Astrocyte (in vitro differentiated cells and primary cell): ENCODE measurements around the gene IQCN. TPM values are rescaled to one million over a fixed set of nuclear protein-coding genes. Genes with fewer than 3 reads are reported as not detected.

Source experiments
- DNase-seq: peaks from one replicate; pipeline ENCODE4 v3.0.0-alpha.2; 2010; ENCODE audit warnings: low read depth
- FAIRE-seq: peaks from 2 replicates; lab custom pipeline; 2011; peaks lifted over from hg19 to GRCh38; lab: Jason Lieb, UNC
- H2AFZ ChIP-seq: 2 replicates; pipeline ENCODE4 v1.6.0; 2012; ENCODE audit warnings: low read depth, low read length, inconsistent platforms
- H3K27ac ChIP-seq: 2 replicates; pipeline ENCODE4 v1.5.1; 2011; ENCODE audit warnings: low read depth, low read length, inconsistent platforms
- H3K27me3 ChIP-seq: 2 replicates; pipeline ENCODE4 v1.6.0; 2011; ENCODE audit warnings: low read length, inconsistent platforms; ENCODE audit not compliant: insufficient read depth
- H3K36me3 ChIP-seq: 2 replicates; pipeline ENCODE4 v1.5.1; 2011; ENCODE audit warnings: low read length, inconsistent platforms; ENCODE audit not compliant: insufficient read depth
- H3K4me1 ChIP-seq: 2 replicates; pipeline ENCODE4 v1.5.1; 2011; ENCODE audit warnings: low read length, inconsistent platforms; ENCODE audit not compliant: insufficient read depth
- H3K4me2 ChIP-seq: 2 replicates; pipeline ENCODE4 v1.6.0; 2012; ENCODE audit warnings: low read length, inconsistent platforms
- H3K4me3 ChIP-seq: 2 replicates; pipeline ENCODE4 v1.5.1; 2011; ENCODE audit warnings: low read depth, mild to moderate bottlenecking, low read length, inconsistent platforms; ENCODE audit not compliant: insufficient read depth
- H3K79me2 ChIP-seq: 2 replicates; pipeline ENCODE4 v1.6.0; 2012; ENCODE audit warnings: mild to moderate bottlenecking, low read length, inconsistent platforms; ENCODE audit not compliant: insufficient read depth
- H3K9ac ChIP-seq: 2 replicates; pipeline ENCODE4 v1.6.0; 2012; ENCODE audit warnings: mild to moderate bottlenecking, low read length, inconsistent platforms
- H3K9me3 ChIP-seq: 2 replicates; pipeline ENCODE4 v1.5.1; 2012; ENCODE audit warnings: low read depth, mild to moderate bottlenecking, low read length, inconsistent platforms; ENCODE audit not compliant: insufficient read depth
- H4K20me1 ChIP-seq: 2 replicates; pipeline ENCODE4 v1.6.0; 2012; ENCODE audit warnings: low read length, inconsistent platforms; ENCODE audit not compliant: insufficient read depth
- H3K27ac Mint-ChIP-seq: one replicate; pipeline ENCODE4 v1.8.0; 2021; ENCODE audit warnings: mild to moderate bottlenecking, mixed read lengths; ENCODE audit not compliant: unreplicated experiment
- H3K27me3 Mint-ChIP-seq: one replicate; pipeline ENCODE4 v1.8.0; 2021; ENCODE audit warnings: low read depth, mixed read lengths; ENCODE audit not compliant: unreplicated experiment
- H3K36me3 Mint-ChIP-seq: one replicate; pipeline ENCODE4 v1.8.0; 2021; ENCODE audit warnings: low read depth, mixed read lengths; ENCODE audit not compliant: unreplicated experiment
- H3K4me1 Mint-ChIP-seq: one replicate; pipeline ENCODE4 v1.8.0; 2021; ENCODE audit warnings: low read depth, mixed read lengths; ENCODE audit not compliant: unreplicated experiment
- H3K4me3 Mint-ChIP-seq: one replicate; pipeline ENCODE4 v1.8.0; 2021; ENCODE audit warnings: mild to moderate bottlenecking, moderate library complexity, mixed read lengths; ENCODE audit not compliant: unreplicated experiment
- H3K9me3 Mint-ChIP-seq: one replicate; pipeline ENCODE4 v1.8.0; 2021; ENCODE audit warnings: mild to moderate bottlenecking, mixed read lengths; ENCODE audit not compliant: unreplicated experiment
- CTCF ChIP-seq: IDR thresholded peaks from 2 replicates; pipeline ENCODE4 v1.5.1; 2011; ENCODE audit warnings: low read depth, mild to moderate bottlenecking, inconsistent platforms, low read length, moderate library complexity; ENCODE audit not compliant: insufficient read depth
- EZH2 ChIP-seq: IDR thresholded peaks from 2 replicates; pipeline ENCODE4 v1.6.1; 2012; ENCODE audit warnings: mild to moderate bottlenecking, low read length, inconsistent platforms; ENCODE audit not compliant: insufficient read depth
- total RNA-seq: library from RNA; stranded (reverse); gene quantifications from 2 replicates; pipeline ENCODE4 v1.2.1, GENCODE V29; 2021

The IQCN gene
- total RNA-seq, 1 donor from 2014 or later: 1.7 TPM

- Histone ChIP-seq H4K20me1 (no peaks in the 10 kb centered on the region), H3K79me2 (no peaks in the 10 kb centered on the region), H3K27ac (no peak overlapping the region), H3K4me3 (no peak overlapping the region), H3K4me2 (no peak overlapping the region), H3K9ac (no peak overlapping the region), H3K4me1 (peaks cover 9% of the 10 kb centered on the region), H3K36me3 (no peaks in the 10 kb centered on the region), H3K27me3 (peaks cover 12% of the 10 kb centered on the region), H2AFZ (no peak overlapping the region), H3K9me3 (no peaks in the 10 kb centered on the region)
- no peak overlapping the region for H3K27ac Mint-ChIP-seq
- FAIRE-seq: no peak
- H3K4me1 Mint-ChIP-seq: peaks cover 5% of the 10 kb centered on the region
- TF ChIP-seq CTCF (no peak), EZH2 (no peak)
- H3K27me3 Mint-ChIP-seq: peaks cover 24% of the 10 kb centered on the region
- DNase-seq: no peak
- H3K9me3 Mint-ChIP-seq: no peaks in the 10 kb centered on the region
- peaks cover 3% of the 10 kb centered on the region for H3K36me3 Mint-ChIP-seq
- no peak overlapping the region for H3K4me3 Mint-ChIP-seq
Measured at GRCh38 chr19:18221815-18222725, 52.2 kb downstream of the IQCN start.

GRCh38 chr19:18220632-18221275 is 53.5 kb downstream of the IQCN start:
- no peak overlapping the region for H3K27ac ChIP-seq
- Mint-ChIP-seq H3K36me3 (peaks cover 3% of the 10 kb centered on the region), H3K27me3 (peaks cover 24% of the 10 kb centered on the region), H3K9me3 (no peaks in the 10 kb centered on the region), H3K4me1 (peaks cover 5% of the 10 kb centered on the region), H3K4me3 (no peak overlapping the region), H3K27ac (no peak overlapping the region)
- H2AFZ ChIP-seq: no peak overlapping the region
- H3K9ac ChIP-seq: no peak overlapping the region
- no peaks in the 10 kb centered on the region for H3K9me3 ChIP-seq
- H3K4me3 ChIP-seq: no peak overlapping the region
- DNase-seq (no peak), FAIRE-seq (no peak)
- no peaks in the 10 kb centered on the region for H3K36me3 ChIP-seq
- H3K27me3 ChIP-seq: peaks cover 11% of the 10 kb centered on the region
- H3K4me1 ChIP-seq: peaks cover 9% of the 10 kb centered on the region
- no peaks in the 10 kb centered on the region for H4K20me1 ChIP-seq
- no peak overlapping the region for H3K4me2 ChIP-seq
- TF ChIP-seq EZH2: no peak
- TF ChIP-seq CTCF: no peak
- no peaks in the 10 kb centered on the region for H3K79me2 ChIP-seq
